H9 (cell line): ENCODE measurements around the gene IGSF5. TPM values are rescaled to one million over a fixed set of nuclear protein-coding genes. Genes with fewer than 3 reads are reported as not detected.

ENCODE experiments used
- DNase-seq: peaks from one replicate; pipeline ENCODE4 v3.0.0-alpha.2; 2017
- H2AFZ ChIP-seq: one replicate; pipeline ENCODE4 v1.6.1; 2013; ENCODE audit warnings: mild to moderate bottlenecking, low read length, control low read depth, moderate library complexity
- H2AK5ac ChIP-seq: 2 replicates; pipeline ENCODE4 v1.6.1; 2013; ENCODE audit warnings: low read length, control low read depth, mixed read lengths; ENCODE audit not compliant: insufficient read length
- H2BK120ac ChIP-seq: one replicate; pipeline ENCODE4 v1.6.1; 2013; ENCODE audit warnings: low read depth, mild to moderate bottlenecking, low read length, control low read depth, inconsistent platforms; ENCODE audit not compliant: poor library complexity, severe bottlenecking
- H2BK12ac ChIP-seq: 2 replicates; pipeline ENCODE4 v1.6.1; 2013; ENCODE audit warnings: low read length, control low read depth, mixed read lengths, low read depth; ENCODE audit not compliant: insufficient read length
- H2BK15ac ChIP-seq: 2 replicates; pipeline ENCODE4 v1.6.1; 2013; ENCODE audit warnings: low read depth, low read length, control low read depth
- H2BK20ac ChIP-seq: one replicate; pipeline ENCODE4 v1.6.1; 2013; ENCODE audit warnings: low read depth, mild to moderate bottlenecking, low read length, control low read depth, inconsistent platforms; ENCODE audit not compliant: poor library complexity, severe bottlenecking
- H2BK5ac ChIP-seq: 2 replicates; pipeline ENCODE4 v1.6.1; 2013; ENCODE audit warnings: low read length, control low read depth, mixed read lengths; ENCODE audit not compliant: insufficient read length
- H3K14ac ChIP-seq: 2 replicates; pipeline ENCODE4 v1.6.1; 2013; ENCODE audit warnings: low read length, control low read depth; ENCODE audit not compliant: insufficient read depth
- H3K18ac ChIP-seq: 2 replicates; pipeline ENCODE4 v1.6.1; 2013; ENCODE audit warnings: low read depth, mild to moderate bottlenecking, mixed read lengths, low read length, control low read depth; ENCODE audit not compliant: insufficient read length
- H3K23ac ChIP-seq: 2 replicates; pipeline ENCODE4 v1.6.1; 2013; ENCODE audit warnings: low read length, control low read depth, mixed read lengths, low read depth; ENCODE audit not compliant: insufficient read length
- H3K23me2 ChIP-seq: 2 replicates; pipeline ENCODE4 v1.6.1; 2013; ENCODE audit warnings: low read depth, mild to moderate bottlenecking, mixed read lengths, low read length, control low read depth; ENCODE audit not compliant: insufficient read length, poor library complexity, severe bottlenecking
- H3K27ac ChIP-seq: 2 replicates; pipeline ENCODE4 v1.5.1; 2013; ENCODE audit warnings: low read length, control low read depth, mixed read lengths, low read depth; ENCODE audit not compliant: insufficient read length
- H3K27me3 ChIP-seq: 2 replicates; pipeline ENCODE4 v1.6.1; 2013; ENCODE audit warnings: low read length, control low read depth, inconsistent platforms; ENCODE audit not compliant: insufficient read depth
- H3K4ac ChIP-seq: 2 replicates; pipeline ENCODE4 v1.6.1; 2013; ENCODE audit warnings: low read depth, mild to moderate bottlenecking, control low read depth, inconsistent platforms, low read length, moderate library complexity
- H3K4me1 ChIP-seq: 2 replicates; pipeline ENCODE4 v1.6.1; 2013; ENCODE audit warnings: low read length, control low read depth, inconsistent platforms; ENCODE audit not compliant: insufficient read depth
- H3K4me2 ChIP-seq: 2 replicates; pipeline ENCODE4 v1.6.1; 2013; ENCODE audit warnings: low read length, control low read depth, mixed read lengths; ENCODE audit not compliant: insufficient read length, insufficient read depth
- H3K56ac ChIP-seq: 2 replicates; pipeline ENCODE4 v1.6.1; 2013; ENCODE audit warnings: low read depth, mild to moderate bottlenecking, mixed read lengths, low read length, control low read depth; ENCODE audit not compliant: insufficient read length
- H3K79me1 ChIP-seq: 2 replicates; pipeline ENCODE4 v1.6.1; 2013; ENCODE audit warnings: low read depth, mild to moderate bottlenecking, moderate library complexity, low read length, control low read depth, inconsistent platforms; ENCODE audit not compliant: insufficient read depth, poor library complexity, severe bottlenecking
- H3K79me2 ChIP-seq: 2 replicates; pipeline ENCODE4 v1.6.1; 2013; ENCODE audit warnings: low read length, control low read depth, inconsistent platforms; ENCODE audit not compliant: insufficient read depth
- H3K9ac ChIP-seq: 2 replicates; pipeline ENCODE4 v1.6.1; 2013; ENCODE audit warnings: low read length, control low read depth, mixed read lengths; ENCODE audit not compliant: insufficient read length; ENCODE audit errors: extremely low read depth
- H3K9me3 ChIP-seq: one replicate; pipeline ENCODE4 v1.6.1; 2013; ENCODE audit warnings: low read depth, low read length, inconsistent platforms; ENCODE audit not compliant: control insufficient read depth
- H3T11ph ChIP-seq: one replicate; pipeline ENCODE4 v1.6.1; 2013; ENCODE audit warnings: mild to moderate bottlenecking, low read length, control low read depth, inconsistent platforms
- H4K20me1 ChIP-seq: one replicate; pipeline ENCODE4 v1.6.1; 2013; ENCODE audit not compliant: control insufficient read depth, insufficient read length, insufficient read depth
- H4K5ac ChIP-seq: 2 replicates; pipeline ENCODE4 v1.6.1; 2013; ENCODE audit warnings: low read depth, mild to moderate bottlenecking, mixed read lengths, low read length, control low read depth; ENCODE audit not compliant: insufficient read length
- H4K8ac ChIP-seq: replicated peaks from 2 replicates; pipeline ENCODE4 v1.6.1; 2013; ENCODE audit warnings: low read length, control low read depth, mixed read lengths, low read depth; ENCODE audit not compliant: insufficient read length
- H4K91ac ChIP-seq: 2 replicates; pipeline ENCODE4 v1.6.1; 2013; ENCODE audit warnings: low read depth, mild to moderate bottlenecking, moderate library complexity, mixed read lengths, low read length, control low read depth; ENCODE audit not compliant: insufficient read length
- H3K27ac Mint-ChIP-seq, 3 experiments: 2 replicates in 2 of 3; 3 replicates in 1 of 3; pipeline ENCODE4 v1.8.0; 2020 to 2021; ENCODE audit warnings: mixed read lengths in 3 of 3, mild to moderate bottlenecking in 1 of 3, moderate library complexity in 1 of 3
- H3K27me3 Mint-ChIP-seq: 2 replicates; pipeline ENCODE4 v1.8.0; 2021; ENCODE audit warnings: low read depth, mild to moderate bottlenecking, moderate library complexity, mixed read lengths
- H3K36me3 Mint-ChIP-seq, 3 experiments: 2 replicates in 2 of 3; 3 replicates in 1 of 3; pipeline ENCODE4 v1.8.0; 2020 to 2021; ENCODE audit warnings: low read depth in 3 of 3, mixed read lengths in 3 of 3; ENCODE audit not compliant: insufficient read depth in 1 of 3
- H3K4me1 Mint-ChIP-seq, 2 experiments: 2 replicates each; pipeline ENCODE4 v1.8.0; 2020; ENCODE audit warnings: mixed read lengths in 2 of 2
- H3K4me3 Mint-ChIP-seq, 2 experiments: 2 replicates in 1 of 2; 3 replicates in 1 of 2; pipeline ENCODE4 v1.8.0; 2020 to 2021; ENCODE audit warnings: mild to moderate bottlenecking in 2 of 2, mixed read lengths in 2 of 2, moderate library complexity in 1 of 2
- H3K9me3 Mint-ChIP-seq, 2 experiments: 2 replicates in 1 of 2; 3 replicates in 1 of 2; pipeline ENCODE4 v1.8.0; 2020; ENCODE audit warnings: mild to moderate bottlenecking in 2 of 2, mixed read lengths in 2 of 2, moderate library complexity in 1 of 2
- CTCF ChIP-seq: fragments of 200-600 bp; sonication (generic); conservative IDR thresholded peaks from 3 replicates; pipeline ENCODE4 v1.8.0; 2021; ENCODE audit warnings: antibody characterized with exemption, mild to moderate bottlenecking
- WGBS: extraction: QIAGEN DNeasy Blood & Tissue Kit; methylation state at CpG from one replicate; pipeline ENCODE4 v1.1.7; 2013; ENCODE audit warnings: missing lambda C conversion rate, low lambda C conversion rate, mixed read lengths; ENCODE audit not compliant: insufficient read length; ENCODE audit errors: extremely low coverage; 5-methylcytosine and 5-hydroxymethylcytosine counted together
- total RNA-seq: library from RNA; stranded (reverse); gene quantifications from 2 replicates; pipeline ENCODE4 v1.2.1, GENCODE V29; 2021

The IGSF5 gene
- total RNA-seq, 1 experiment from 2014 or later: 2.1 TPM

GRCh38 chr21:39805983-39806382, 61.0 kb downstream of the IGSF5 start:
- Histone ChIP-seq H3K18ac (no peak overlapping the region), H2BK5ac (no peak overlapping the region), H3K56ac (no peak overlapping the region), H3K23me2 (no peaks in the 10 kb centered on the region), H2BK120ac (no peak overlapping the region), H4K20me1 (no peaks in the 10 kb centered on the region), H4K8ac (no peak overlapping the region), H3K27me3 (no peaks in the 10 kb centered on the region), H3K27ac (no peak overlapping the region), H3K79me2 (no peaks in the 10 kb centered on the region), H3K14ac (no peak overlapping the region), H4K91ac (no peak overlapping the region), H3K79me1 (no peaks in the 10 kb centered on the region), H2BK15ac (no peak overlapping the region), H3K9ac (no peak overlapping the region), H2BK12ac (no peak overlapping the region), H3K4me1 (no peaks in the 10 kb centered on the region), H2BK20ac (no peak overlapping the region), H2AK5ac (no peak overlapping the region), H4K5ac (no peak overlapping the region), H3K9me3 (no peaks in the 10 kb centered on the region), H3K23ac (no peak overlapping the region), H2AFZ (no peak overlapping the region), H3T11ph (no peak overlapping the region), H3K4ac (no peak overlapping the region), H3K4me2 (no peak overlapping the region)
- Mint-ChIP-seq H3K4me3 (no peak overlapping the region), H3K9me3 (no peaks in the 10 kb centered on the region), H3K4me1 (no peaks in the 10 kb centered on the region), H3K27ac (no peak overlapping the region), H3K36me3 (peaks cover 0 to 3% (median 0%) of the 10 kb centered on the region in 3 experiments; a peak in 3 of 7 replicates), H3K27me3 (no peaks in the 10 kb centered on the region)
- no CpG with 5 or more reads among the region's 1 CpG for WGBS
- no peak for DNase-seq
- TF ChIP-seq CTCF: no peak
